PC-3 (cell line): Measurements from ENCODE around the gene SMAP2. TPM values are rescaled to one million over a fixed set of nuclear protein-coding genes. Genes with fewer than 3 reads are reported as not detected.
A peak's percentile ranks its signal among the peaks of the same experiment; 100 is the strongest.

Experiments used
- ATAC-seq: fragments of 200-7000 bp; cut with Tn5 transposase; 2 replicates; pipeline ENCODE4 v1.9.1; 2020; ENCODE audit warnings: mild to moderate bottlenecking, moderate library complexity
- BruUV-seq: library from RNA; stranded (reverse); fragments of 400-500 nt; replicated peaks from 2 replicates; lab custom pipeline; 2021; lab: Mats Ljungman, UMichigan
- CTCF ChIA-PET: fragments of 300-600 bp; sonication (Branson Sonifier 250); formaldehyde crosslinking; loops from one replicate; lab custom pipeline; 2022; ENCODE audit warnings: antibody characterized with exemption; lab: Charles Lee
- POLR2A ChIA-PET: fragments of 300-600 bp; sonication (Branson Sonifier 250); formaldehyde crosslinking; loops from one replicate; lab custom pipeline; 2022; ENCODE audit warnings: antibody characterized with exemption; ENCODE audit not compliant: unreplicated experiment; lab: Charles Lee
- DNase-seq: peaks from one replicate; pipeline ENCODE4 v3.0.0-alpha.2; 2015
- H2AFZ ChIP-seq: fragments of 300-600 bp; sonication (generic); 2 replicates; pipeline ENCODE4 v1.6.0; 2016; ENCODE audit warnings: antibody characterized with exemption, low read length
- H3F3A ChIP-seq: fragments of 300-600 bp; sonication (generic); one replicate; pipeline ENCODE4 v1.6.0; 2017; ENCODE audit warnings: antibody characterized with exemption, low read length, control low read depth, mild to moderate bottlenecking; ENCODE audit not compliant: unreplicated experiment
- H3K27ac ChIP-seq: fragments of 300-600 bp; sonication (generic); 2 replicates; pipeline ENCODE4 v1.5.1; 2016; ENCODE audit warnings: mild to moderate bottlenecking, low read length
- H3K27me3 ChIP-seq: fragments of 300-600 bp; sonication (generic); 2 replicates; pipeline ENCODE4 v1.6.1; 2016; ENCODE audit warnings: low read length, mixed read lengths
- H3K36me3 ChIP-seq: fragments of 300-600 bp; sonication (generic); 2 replicates; pipeline ENCODE4 v1.6.1; 2016; ENCODE audit warnings: low read depth, mixed run types, low read length, mixed read lengths
- H3K4me1 ChIP-seq: fragments of 300-600 bp; sonication (generic); 2 replicates; pipeline ENCODE4 v1.5.1; 2016; ENCODE audit warnings: low read length; ENCODE audit not compliant: insufficient read depth
- H3K4me2 ChIP-seq: fragments of 300-600 bp; sonication (generic); 2 replicates; pipeline ENCODE4 v1.6.0; 2016; ENCODE audit warnings: low read length
- H3K4me3 ChIP-seq: fragments of 300-600 bp; sonication (generic); 2 replicates; pipeline ENCODE4 v1.5.1; 2016; ENCODE audit warnings: mild to moderate bottlenecking, low read length, mixed read lengths
- H3K79me2 ChIP-seq: fragments of 300-600 bp; sonication (generic); 2 replicates; pipeline ENCODE4 v1.6.1; 2017; ENCODE audit warnings: low read length, mixed read lengths
- H3K9ac ChIP-seq: fragments of 300-600 bp; sonication (generic); 2 replicates; pipeline ENCODE4 v1.6.0; 2016; ENCODE audit warnings: mild to moderate bottlenecking, low read length
- H3K9me2 ChIP-seq: fragments of 300-600 bp; sonication (generic); replicated peaks from 2 replicates; pipeline ENCODE4 v1.6.1; 2016; ENCODE audit warnings: mixed run types, low read length, mixed read lengths
- H3K9me3 ChIP-seq: fragments of 300-600 bp; sonication (generic); 2 replicates; pipeline ENCODE4 v1.6.1; 2016; ENCODE audit warnings: low read length, mixed read lengths
- H4K20me1 ChIP-seq: fragments of 300-600 bp; sonication (generic); 2 replicates; pipeline ENCODE4 v1.6.1; 2016; ENCODE audit warnings: low read length, mixed read lengths
- CTCF ChIP-seq: fragments of 300-600 bp; sonication (generic); conservative IDR thresholded peaks from 2 replicates; pipeline ENCODE4 v1.5.1; 2017; ENCODE audit warnings: antibody characterized with exemption, low read depth, mild to moderate bottlenecking, low read length
- EZH2 ChIP-seq: fragments of 300-600 bp; sonication (generic); IDR thresholded peaks from one replicate; pipeline ENCODE4 v1.6.1; 2017; ENCODE audit warnings: antibody characterized with exemption, mild to moderate bottlenecking, low read length; ENCODE audit not compliant: unreplicated experiment
- EZH2phosphoT487 ChIP-seq: fragments of 300-600 bp; sonication (generic); IDR thresholded peaks from 2 replicates; pipeline ENCODE4 v1.6.1; 2018; ENCODE audit warnings: mild to moderate bottlenecking, antibody characterized with exemption, low read length, borderline replicate concordance
- intact Hi-C: fragments of 100-400 bp; cut with micrococcal nuclease; formaldehyde crosslinking; loops from 2 replicates; pipeline ENCODE4 v1.9.0; 2023
- total RNA-seq: library from RNA; depleted of rRNA; stranded (reverse); fragments of >200 nt; gene quantifications from 2 replicates; pipeline ENCODE4 v1.2.3, GENCODE V29; 2014

SMAP2 gene
- total RNA-seq, 1 experiment from 2014 or later = 48.1 TPM

GRCh38 chr1:40379785-40380452, 6.4 kb downstream of the SMAP2 start:
- Histone ChIP-seq H3K4me3 (peak overlapping the region; percentile 17; the same call in 1 of the 2 replicates), H3K36me3 (no peaks in the 10 kb centered on the region; the same call in 1 of the 2 replicates), H3K27ac (peak overlapping the region; percentile 84), H3K27me3 (no peaks in the 10 kb centered on the region), H3K9me3 (no peaks in the 10 kb centered on the region), H3K4me2 (peak overlapping the region; percentile 51), H3K4me1 (peaks cover 80% of the 10 kb centered on the region), H4K20me1 (no peaks in the 10 kb centered on the region), H3K9ac (peak overlapping the region; percentile 22; the same call in 1 of the 2 replicates), H3K79me2 (peaks cover 94% of the 10 kb centered on the region), H3F3A (peaks cover 21% of the 10 kb centered on the region), H3K9me2 (no peaks in the 10 kb centered on the region), H2AFZ (no peak overlapping the region)
- BruUV-seq = no TSS peak
- ChIA-PET CTCF (interaction anchor here (0.6 kb wide), 3 partner anchors 10 to 304 kb away, joined by 5 to 8 read pairs (median 6); no protein-coding TSS in a partner anchor), POLR2A (no interaction called here)
- intact Hi-C loops = no loop called here
- TF ChIP-seq EZH2 (no peak), CTCF (no peak), EZH2phosphoT487 (no peak)
- DNase-seq (peak; percentile 68), ATAC-seq (peak; percentile 5; the same call in 1 of the 2 replicates)

GRCh38 chr1:40380817-40381216, 7.3 kb downstream of the SMAP2 start:
- Histone ChIP-seq H3K27ac (peak overlapping the region; percentile 99), H3K79me2 (peaks cover 96% of the 10 kb centered on the region), H3K9me3 (no peaks in the 10 kb centered on the region), H4K20me1 (no peaks in the 10 kb centered on the region), H3K4me3 (no peak overlapping the region), H3K36me3 (no peaks in the 10 kb centered on the region; the same call in none of the 2 replicates), H3K4me2 (0 out of 2 replicates have a peak overlapping the region, but pooled peaks have one; percentile 85), H2AFZ (no peak overlapping the region), H3K27me3 (no peaks in the 10 kb centered on the region), H3F3A (peaks cover 21% of the 10 kb centered on the region), H3K9me2 (no peaks in the 10 kb centered on the region), H3K4me1 (peaks cover 84% of the 10 kb centered on the region), H3K9ac (no peak overlapping the region)
- ChIA-PET POLR2A (no interaction called here), CTCF (no interaction called here)
- TF ChIP-seq EZH2phosphoT487 (no peak), EZH2 (no peak), CTCF (no peak)
- DNase-seq (no peak), ATAC-seq (no peak)
- intact Hi-C loops = no loop called here
- no TSS peak for BruUV-seq
